ENCODE results near the gene FRA10AC1. TPM values are rescaled to one million over a fixed set of nuclear protein-coding genes. Genes with fewer than 3 reads are reported as not detected.

The FRA10AC1 gene
- total RNA-seq (2021; fragmentation: NEBNext Ultra II Directional; extraction: Animal tissue kit (Norgen Biotek cat#: 25700)): 10 to 100 TPM in 2 of 6 experiments, 1 to 10 TPM in 4; 8.3 to 10.7 (median 9.2) TPM
- long read RNA-seq, partial matches to known transcripts: 8 of 13 reads
- long read RNA-seq, other reads (novel, unspliced or antisense): 4 of 13 reads

- no peaks in the 10 kb centered on the region for H3K27me3 Mint-ChIP-seq (ENCODE audit: insufficient read depth)
- H3K9me3 Mint-ChIP-seq: no peaks in the 10 kb centered on the region
- peaks cover 2% of the 10 kb centered on the region; the same call in 1 of the 2 replicates for H3K36me3 Mint-ChIP-seq (ENCODE audit: low read depth)
- H3K4me1 Mint-ChIP-seq (ENCODE audit: low read depth): no peaks in the 10 kb centered on the region
- DNase-seq: peak; percentile 93
- no peak within 1 kb of the TSS for H3K27ac Mint-ChIP-seq
- no peak within 1 kb of the TSS for H3K4me3 Mint-ChIP-seq
- TF ChIP-seq CTCF (IDR thresholded peaks at IDR 0.05): peak; percentile 67
Measured at GRCh38 chr10:93702210-93703001, at the start of gene FRA10AC1. Gene FRA10AC1, minus strand, starts transcription at chr10:93702592. Its CDS starts 2,486 bp downstream, at chr10:93700106.

- peak; percentile 19 for DNase-seq
- no peaks in the 10 kb centered on the region for H3K9me3 Mint-ChIP-seq
- peaks cover 37% of the 10 kb centered on the region for H3K4me1 Mint-ChIP-seq (ENCODE audit: low read depth)
- no peak overlapping the region for H3K4me3 Mint-ChIP-seq
- no peaks in the 10 kb centered on the region for H3K36me3 Mint-ChIP-seq (ENCODE audit: low read depth)
- peaks cover 8% of the 10 kb centered on the region; the same call in 1 of the 2 replicates for H3K27me3 Mint-ChIP-seq (ENCODE audit: insufficient read depth)
- no peak overlapping the region for H3K27ac Mint-ChIP-seq
- no peak for TF ChIP-seq CTCF (IDR thresholded peaks at IDR 0.05)
Measured at GRCh38 chr10:93751832-93752231, 49.4 kb upstream of the FRA10AC1 start.

GRCh38 chr10:93751124-93751523, 48.7 kb upstream of the FRA10AC1 start:
- Mint-ChIP-seq H3K27me3 (ENCODE audit: insufficient read depth) (peaks cover 8% of the 10 kb centered on the region; the same call in 1 of the 2 replicates), H3K4me1 (ENCODE audit: low read depth) (peaks cover 44% of the 10 kb centered on the region), H3K4me3 (no peak overlapping the region), H3K36me3 (ENCODE audit: low read depth) (no peaks in the 10 kb centered on the region), H3K27ac (no peak overlapping the region), H3K9me3 (no peaks in the 10 kb centered on the region)
- TF ChIP-seq CTCF (IDR thresholded peaks at IDR 0.05): no peak
- DNase-seq: no peak

GRCh38 chr10:93749218-93749799, 46.9 kb upstream of the FRA10AC1 start:
- Mint-ChIP-seq H3K4me1 (ENCODE audit: low read depth) (peaks cover 53% of the 10 kb centered on the region), H3K27me3 (ENCODE audit: insufficient read depth) (peaks cover 4% of the 10 kb centered on the region; the same call in 1 of the 2 replicates), H3K27ac (no peak overlapping the region), H3K36me3 (ENCODE audit: low read depth) (no peaks in the 10 kb centered on the region), H3K4me3 (no peak overlapping the region), H3K9me3 (no peaks in the 10 kb centered on the region)
- DNase-seq: no peak
- TF ChIP-seq CTCF (IDR thresholded peaks at IDR 0.05): no peak

GRCh38 chr10:93746844-93747284, 44.5 kb upstream of the FRA10AC1 start:
- Mint-ChIP-seq H3K36me3 (ENCODE audit: low read depth) (no peaks in the 10 kb centered on the region), H3K9me3 (no peaks in the 10 kb centered on the region), H3K27ac (peak overlapping the region; percentile 96), H3K27me3 (ENCODE audit: insufficient read depth) (no peaks in the 10 kb centered on the region; the same call in 1 of the 2 replicates), H3K4me3 (peak overlapping the region; percentile 83), H3K4me1 (ENCODE audit: low read depth) (peaks cover 33% of the 10 kb centered on the region)
- DNase-seq: peak; percentile 99
- TF ChIP-seq CTCF (IDR thresholded peaks at IDR 0.05): peak; percentile 64

All from HFFc6 (cell line).